Body of pancreas (tissue), 4 donors: ENCODE measurements around the gene TWIST1.

Experiments used
- POLR2A ChIP-seq, 3 donors: fragments of 450-650 bp; IDR thresholded peaks; one replicate each; pipeline ENCODE4 v1.6.1; 2016; ENCODE audit warnings: antibody characterized with exemption in 3 of 3, mild to moderate bottlenecking in 2 of 3
- TF ChIP-seq, protein P1 (sequence below), 7 experiments: fragments of 450-650 bp in 4 of 7; fragments of 200-600 bp in 3 of 7; sonication (generic) in 3 of 7; IDR thresholded peaks; one replicate each; pipeline ENCODE4 v1.5.1; 2016 to 2019; ENCODE audit warnings: antibody characterized with exemption in 7 of 7

DNA sequence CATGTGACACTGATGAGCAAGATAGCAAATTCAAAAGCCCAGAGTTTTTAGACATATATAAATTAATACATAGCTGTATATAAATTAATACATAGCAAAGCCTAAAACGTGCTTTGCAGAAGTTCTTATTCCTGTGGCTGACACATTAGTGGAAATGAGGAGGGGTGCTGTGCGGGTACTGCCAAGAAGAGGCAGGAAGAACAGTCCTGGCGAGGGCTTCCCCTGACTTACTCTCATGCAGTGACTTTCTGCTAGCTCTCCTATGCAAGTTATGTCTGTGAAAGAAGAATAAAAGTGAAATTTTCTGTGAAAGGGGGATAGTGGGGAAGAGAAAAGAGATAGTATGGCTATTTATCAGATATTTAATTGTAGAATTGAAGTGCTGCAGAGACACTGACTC lies 27.6 kb downstream of the TWIST1 start:
- TF ChIP-seq, protein P1, sequence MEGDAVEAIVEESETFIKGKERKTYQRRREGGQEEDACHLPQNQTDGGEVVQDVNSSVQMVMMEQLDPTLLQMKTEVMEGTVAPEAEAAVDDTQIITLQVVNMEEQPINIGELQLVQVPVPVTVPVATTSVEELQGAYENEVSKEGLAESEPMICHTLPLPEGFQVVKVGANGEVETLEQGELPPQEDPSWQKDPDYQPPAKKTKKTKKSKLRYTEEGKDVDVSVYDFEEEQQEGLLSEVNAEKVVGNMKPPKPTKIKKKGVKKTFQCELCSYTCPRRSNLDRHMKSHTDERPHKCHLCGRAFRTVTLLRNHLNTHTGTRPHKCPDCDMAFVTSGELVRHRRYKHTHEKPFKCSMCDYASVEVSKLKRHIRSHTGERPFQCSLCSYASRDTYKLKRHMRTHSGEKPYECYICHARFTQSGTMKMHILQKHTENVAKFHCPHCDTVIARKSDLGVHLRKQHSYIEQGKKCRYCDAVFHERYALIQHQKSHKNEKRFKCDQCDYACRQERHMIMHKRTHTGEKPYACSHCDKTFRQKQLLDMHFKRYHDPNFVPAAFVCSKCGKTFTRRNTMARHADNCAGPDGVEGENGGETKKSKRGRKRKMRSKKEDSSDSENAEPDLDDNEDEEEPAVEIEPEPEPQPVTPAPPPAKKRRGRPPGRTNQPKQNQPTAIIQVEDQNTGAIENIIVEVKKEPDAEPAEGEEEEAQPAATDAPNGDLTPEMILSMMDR (IDR thresholded peaks at IDR 0.05): no peak
- no peak for TF ChIP-seq POLR2A (IDR thresholded peaks at IDR 0.05)
